Astrocyte of the spinal cord (primary cell): Measurements from ENCODE around the gene PROSER1.

Source experiments
- DNase-seq: peaks from one replicate; pipeline ENCODE4 v3.0.0; 2011; ENCODE audit warnings: low read depth, low spot score
- H3K4me3 ChIP-seq: 2 replicates; pipeline ENCODE4 v1.5.1; 2011; ENCODE audit warnings: low read depth, mild to moderate bottlenecking, low read length, moderate library complexity
- in situ Hi-C: cut with HindIII; loops from 2 replicates; pipeline ENCODE4 v1.10.0; 2017; ENCODE audit warnings: low sequenced_read_pairs
- TF ChIP-seq, protein P1 (sequence below): IDR thresholded peaks from 2 replicates; pipeline ENCODE4 v1.5.1; 2012; ENCODE audit warnings: low read depth, mild to moderate bottlenecking, low read length, inconsistent platforms

Gene PROSER1

DNA sequence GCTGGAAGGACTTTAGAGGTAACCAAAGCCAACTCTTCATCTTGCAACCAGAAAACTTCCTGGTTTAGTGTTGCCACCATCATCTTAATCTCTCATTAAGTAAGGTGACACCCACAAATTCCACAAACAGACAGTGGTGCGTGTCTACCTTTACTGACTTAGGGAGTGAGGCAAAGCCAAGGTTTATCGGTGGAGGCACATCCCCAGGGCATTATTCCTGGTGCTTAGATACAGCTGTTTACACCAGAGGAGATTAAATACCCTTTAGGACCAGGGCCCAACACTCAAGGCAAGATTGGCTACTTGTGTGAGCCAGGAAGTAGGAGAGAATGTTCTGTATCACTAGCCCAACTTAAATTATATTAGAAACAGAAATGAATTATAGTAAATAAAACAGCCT is 56.8 kb downstream of the PROSER1 start:
- in situ Hi-C loops: no loop called here
- DNase-seq: no peak
- TF ChIP-seq, protein P1, sequence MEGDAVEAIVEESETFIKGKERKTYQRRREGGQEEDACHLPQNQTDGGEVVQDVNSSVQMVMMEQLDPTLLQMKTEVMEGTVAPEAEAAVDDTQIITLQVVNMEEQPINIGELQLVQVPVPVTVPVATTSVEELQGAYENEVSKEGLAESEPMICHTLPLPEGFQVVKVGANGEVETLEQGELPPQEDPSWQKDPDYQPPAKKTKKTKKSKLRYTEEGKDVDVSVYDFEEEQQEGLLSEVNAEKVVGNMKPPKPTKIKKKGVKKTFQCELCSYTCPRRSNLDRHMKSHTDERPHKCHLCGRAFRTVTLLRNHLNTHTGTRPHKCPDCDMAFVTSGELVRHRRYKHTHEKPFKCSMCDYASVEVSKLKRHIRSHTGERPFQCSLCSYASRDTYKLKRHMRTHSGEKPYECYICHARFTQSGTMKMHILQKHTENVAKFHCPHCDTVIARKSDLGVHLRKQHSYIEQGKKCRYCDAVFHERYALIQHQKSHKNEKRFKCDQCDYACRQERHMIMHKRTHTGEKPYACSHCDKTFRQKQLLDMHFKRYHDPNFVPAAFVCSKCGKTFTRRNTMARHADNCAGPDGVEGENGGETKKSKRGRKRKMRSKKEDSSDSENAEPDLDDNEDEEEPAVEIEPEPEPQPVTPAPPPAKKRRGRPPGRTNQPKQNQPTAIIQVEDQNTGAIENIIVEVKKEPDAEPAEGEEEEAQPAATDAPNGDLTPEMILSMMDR: no peak
- no peak overlapping the region for H3K4me3 ChIP-seq

DNA sequence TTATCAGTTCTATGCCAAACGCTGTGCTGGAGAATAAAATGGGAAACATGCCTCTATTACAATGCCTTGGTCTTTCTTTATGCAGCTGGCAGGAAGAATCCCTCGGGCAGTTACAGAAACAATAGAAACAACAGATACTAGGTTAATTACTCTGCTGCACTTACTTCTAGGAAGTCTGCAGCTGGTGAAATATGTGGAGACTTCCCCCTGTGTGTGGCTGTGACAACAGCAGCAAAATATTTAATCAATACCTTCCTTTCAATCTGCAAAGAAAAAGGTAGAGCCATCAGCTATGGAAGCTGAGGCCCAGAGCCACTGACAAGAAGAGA is 57.2 kb downstream of the PROSER1 start:
- no peak overlapping the region for H3K4me3 ChIP-seq
- in situ Hi-C loops: no loop called here
- no peak for DNase-seq
- TF ChIP-seq, protein P1: no peak

DNA sequence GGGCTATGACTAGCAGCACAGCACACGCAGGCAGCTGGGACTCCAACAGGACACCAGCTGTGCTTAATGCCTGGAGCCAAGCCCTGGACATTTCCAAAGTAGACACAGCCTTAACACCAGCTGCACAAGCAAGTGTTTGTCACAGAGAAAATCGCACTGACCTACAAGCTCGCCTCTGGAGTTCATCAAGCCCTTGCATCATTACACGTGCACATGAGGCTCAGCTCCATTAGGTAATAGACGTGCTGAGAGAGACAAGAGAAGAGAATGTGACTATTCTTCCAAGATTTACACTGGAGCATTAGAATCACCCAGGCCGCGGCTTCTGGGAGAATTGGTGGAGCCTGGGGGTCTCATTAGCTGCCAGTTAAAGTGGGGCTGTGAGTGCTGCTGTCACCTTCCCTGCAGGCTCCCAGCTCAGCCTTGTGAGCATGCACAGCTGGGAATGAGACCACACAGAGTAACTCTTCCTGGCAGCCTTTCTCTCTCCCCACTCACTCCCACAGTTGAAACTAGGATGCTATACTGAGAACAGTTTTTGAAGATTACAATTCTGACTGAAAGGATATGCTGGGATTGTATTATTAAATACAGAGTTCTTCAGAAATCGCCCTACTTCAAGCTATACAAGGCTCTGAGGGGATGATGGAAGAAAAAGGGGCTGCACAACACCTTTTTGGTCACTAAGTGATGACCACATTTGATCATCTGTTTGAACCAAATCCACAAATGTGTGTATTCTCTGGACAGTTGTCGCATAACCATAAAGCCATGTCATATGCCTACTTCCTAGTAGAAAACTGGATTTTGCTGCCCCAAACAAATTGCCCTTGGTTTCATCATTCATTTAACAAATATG is 57.8 kb downstream of the PROSER1 start:
- TF ChIP-seq, protein P1: no peak
- no peak overlapping the region for H3K4me3 ChIP-seq
- in situ Hi-C loops: no loop called here
- no peak for DNase-seq

DNA sequence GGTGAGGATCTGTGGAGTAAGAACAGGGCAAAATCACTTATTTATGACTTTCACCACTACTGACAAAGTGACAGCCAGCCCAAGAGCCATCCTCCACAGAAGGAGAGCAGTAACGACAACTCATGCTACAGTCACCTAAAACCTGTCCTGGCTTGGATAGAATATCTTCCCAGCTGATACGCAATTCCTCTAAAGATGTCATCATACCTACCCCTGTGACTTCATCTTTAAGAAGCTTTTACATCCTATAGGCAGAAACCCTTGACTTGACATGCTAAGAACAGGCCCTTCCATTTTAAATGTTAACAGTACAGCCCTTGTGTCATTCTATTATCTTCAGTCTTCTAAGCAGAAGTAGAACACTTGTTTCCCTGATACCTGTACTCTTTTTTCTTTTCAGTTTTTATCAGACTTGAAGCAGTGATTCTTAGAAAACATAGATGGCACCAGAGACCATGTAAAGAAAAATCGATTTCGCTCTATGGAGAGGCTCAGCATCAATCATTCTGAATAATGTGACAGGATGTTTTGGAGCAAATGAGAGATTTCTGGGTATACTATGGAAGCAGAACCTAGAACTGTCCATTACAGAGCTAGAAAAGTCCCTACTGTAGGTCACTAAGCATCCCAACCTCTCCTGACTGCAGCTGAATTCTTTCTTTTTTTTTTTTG is 67.4 kb downstream of the PROSER1 start:
- no peak for DNase-seq
- no peak overlapping the region for H3K4me3 ChIP-seq
- TF ChIP-seq, protein P1: no peak
- in situ Hi-C loops: no loop called here

DNA sequence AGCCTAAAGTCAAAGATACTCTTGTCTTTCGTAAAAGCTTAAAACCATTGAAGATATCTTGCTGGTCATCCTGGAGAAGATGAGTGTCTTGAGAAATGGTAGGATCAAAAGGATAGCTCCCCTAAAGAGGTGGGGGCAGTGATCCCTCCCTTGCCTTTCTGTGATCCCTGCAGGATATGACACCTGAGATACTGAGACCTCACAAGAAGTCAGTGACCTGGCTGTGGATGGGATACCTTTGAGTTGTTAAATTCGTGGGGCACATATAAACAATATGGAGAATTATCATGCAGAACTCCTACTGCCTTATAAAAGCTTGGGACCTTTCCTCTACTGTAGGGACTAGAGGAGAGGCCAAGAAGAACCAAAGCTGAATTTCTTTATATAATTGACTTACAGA is 68.7 kb downstream of the PROSER1 start:
- TF ChIP-seq, protein P1: no peak
- DNase-seq: no peak
- H3K4me3 ChIP-seq: no peak overlapping the region
- in situ Hi-C loops: no loop called here

DNA sequence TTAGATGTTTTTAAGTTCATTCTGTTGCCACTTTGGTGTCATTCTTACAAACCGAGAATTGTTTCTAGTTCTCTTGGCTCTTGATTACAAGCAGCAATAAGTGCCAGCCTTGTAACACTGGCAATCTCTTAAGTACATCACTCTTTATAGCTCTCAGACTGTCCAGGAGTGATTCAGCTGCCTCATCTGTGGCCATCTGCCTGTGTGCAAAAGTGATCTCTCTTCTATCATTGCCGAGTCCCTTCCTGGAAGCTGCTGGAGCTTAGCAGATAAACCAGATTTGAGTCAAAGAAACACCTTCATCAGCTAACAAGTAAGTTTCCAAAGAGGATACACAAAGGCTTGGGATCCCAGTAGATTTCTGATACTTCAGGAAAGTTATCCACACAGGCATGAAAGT is 70.4 kb downstream of the PROSER1 start:
- no peak overlapping the region for H3K4me3 ChIP-seq
- in situ Hi-C loops: no loop called here
- TF ChIP-seq, protein P1: no peak
- no peak for DNase-seq
